K562 (cell line): ENCODE results near the gene EXD2. TPM values are rescaled to one million over a fixed set of nuclear protein-coding genes. Genes with fewer than 3 reads are reported as not detected.

ENCODE experiments used
- CBFB ChIP-seq: sonication (generic); formaldehyde crosslinking; IDR thresholded peaks from 2 replicates; pipeline ENCODE4 v1.4.0; 2020; ENCODE audit warnings: mild to moderate bottlenecking, missing genetic modification reagents
- CBX3 ChIP-seq, 2 experiments: IDR thresholded peaks; 1 replicate in 1 of 2; 2 replicates in 1 of 2; pipeline ENCODE4 v1.6.1; 2012; ENCODE audit warnings: inconsistent platforms in 2 of 2, low read length in 2 of 2, borderline replicate concordance in 1 of 2, control low read depth in 1 of 2
- DIDO1 ChIP-seq: fragments of 450-650 bp; IDR thresholded peaks from 2 replicates; pipeline ENCODE4 v1.6.1; 2016; ENCODE audit warnings: low read depth, missing biosample characterization, missing genetic modification characterization
- FOXJ2 ChIP-seq: fragments of 200-800 bp; sonication (Bioruptor generic); IDR thresholded peaks from 2 replicates; pipeline ENCODE4 v1.6.1; 2016; ENCODE audit warnings: missing genetic modification characterization, missing compliant biosample characterization
- GATAD2B ChIP-seq: fragments of 450-650 bp; IDR thresholded peaks from 2 replicates; pipeline ENCODE4 v1.6.1; 2017; ENCODE audit warnings: mild to moderate bottlenecking, borderline replicate concordance
- GTF2A2 ChIP-seq: IDR thresholded peaks from 2 replicates; pipeline ENCODE4 v1.6.1; 2016; ENCODE audit warnings: mild to moderate bottlenecking, missing genetic modification characterization, missing compliant biosample characterization
- MEIS2 ChIP-seq: fragments of 450-650 bp; IDR thresholded peaks from 2 replicates; pipeline ENCODE4 v1.6.1; 2014; ENCODE audit warnings: mild to moderate bottlenecking; ENCODE audit not compliant: partially characterized antibody
- POLR2H ChIP-seq: IDR thresholded peaks from 2 replicates; pipeline ENCODE4 v1.6.1; 2016; ENCODE audit warnings: missing genetic modification characterization, low read depth, mild to moderate bottlenecking, control low read depth, missing compliant biosample characterization, moderate library complexity
- RAD51 ChIP-seq: fragments of 450-650 bp; IDR thresholded peaks from 2 replicates; pipeline ENCODE4 v1.7.1; 2016; ENCODE audit warnings: low read depth, mild to moderate bottlenecking, borderline replicate concordance
- SMAD1 ChIP-seq: fragments of 150-350 bp; IDR thresholded peaks from 2 replicates; pipeline ENCODE4 v1.6.1; 2014; ENCODE audit warnings: low read length, low read depth; ENCODE audit not compliant: partially characterized antibody
- ZBTB7A ChIP-seq: IDR thresholded peaks from 2 replicates; pipeline ENCODE4 v1.6.1; 2011; ENCODE audit warnings: low read depth, mild to moderate bottlenecking, low read length, moderate library complexity, borderline replicate concordance; ENCODE audit not compliant: control insufficient read depth
- ZNF165 ChIP-seq: fragments of 250-450 bp; sonication (Bioruptor Pico); IDR thresholded peaks from 2 replicates; pipeline ENCODE4 v1.4.0; 2020; ENCODE audit warnings: borderline replicate concordance
- polyA plus RNA-seq, 8 experiments: library from polyadenylated mRNA; depleted of rRNA in 4 of 8; stranded (reverse) in 5 of 8; unstranded in 3 of 8; fragments of >200 nt; fragmentation: Nextera tagmentation in 2 of 8; fragmentation: Illumina TruSeq in 1 of 8; extraction: Ambion mirVana in 2 of 8; extraction: Trizol in 1 of 8; gene quantifications; 2 replicates each; pipeline versions ENCODE4 v1.2.1 to v1.2.3, GENCODE V29; 2011 to 2014; ENCODE audit warnings: inconsistent platforms in 1 of 8, missing spikeins in 1 of 8
- total RNA-seq, 7 experiments: library from RNA; depleted of rRNA in 6 of 7; stranded (reverse); fragments of >200 nt in 6 of 7; fragmentation: Illumina TruSeq in 2 of 7; extraction: Trizol in 2 of 7; gene quantifications; 2 replicates each; pipeline versions ENCODE4 v1.2.1 to v1.2.3, GENCODE V29; 2011 to 2021; ENCODE audit warnings: low replicate concordance in 1 of 7
- TF ChIP-seq, protein P1 (sequence below): sonication (generic); formaldehyde crosslinking; IDR thresholded peaks from 2 replicates; pipeline ENCODE4 v1.8.0; 2022; ENCODE audit warnings: missing genetic modification reagents, mild to moderate bottlenecking, moderate library complexity, borderline replicate concordance
- TF ChIP-seq, protein P2 (sequence below): fragments of 250-450 bp; sonication (Bioruptor Pico); IDR thresholded peaks from 2 replicates; pipeline ENCODE4 v1.4.0; 2020
- TF ChIP-seq, protein P3 (sequence below): fragments of 250-450 bp; sonication (Bioruptor Pico); IDR thresholded peaks from 2 replicates; pipeline ENCODE4 v1.6.1; 2021; ENCODE audit warnings: mild to moderate bottlenecking
- TF ChIP-seq, protein P4 (sequence below): fragments of 250-450 bp; sonication (Bioruptor Pico); IDR thresholded peaks from 2 replicates; pipeline ENCODE4 v1.5.0; 2022; ENCODE audit warnings: mild to moderate bottlenecking

EXD2 gene
- total and polyA plus RNA-seq, 9 of the 15 experiments (the other 6 are each of a cell fraction or from before 2014, with no cell fraction given): 1.6 to 7.5 (median 3.7) TPM

DNA sequence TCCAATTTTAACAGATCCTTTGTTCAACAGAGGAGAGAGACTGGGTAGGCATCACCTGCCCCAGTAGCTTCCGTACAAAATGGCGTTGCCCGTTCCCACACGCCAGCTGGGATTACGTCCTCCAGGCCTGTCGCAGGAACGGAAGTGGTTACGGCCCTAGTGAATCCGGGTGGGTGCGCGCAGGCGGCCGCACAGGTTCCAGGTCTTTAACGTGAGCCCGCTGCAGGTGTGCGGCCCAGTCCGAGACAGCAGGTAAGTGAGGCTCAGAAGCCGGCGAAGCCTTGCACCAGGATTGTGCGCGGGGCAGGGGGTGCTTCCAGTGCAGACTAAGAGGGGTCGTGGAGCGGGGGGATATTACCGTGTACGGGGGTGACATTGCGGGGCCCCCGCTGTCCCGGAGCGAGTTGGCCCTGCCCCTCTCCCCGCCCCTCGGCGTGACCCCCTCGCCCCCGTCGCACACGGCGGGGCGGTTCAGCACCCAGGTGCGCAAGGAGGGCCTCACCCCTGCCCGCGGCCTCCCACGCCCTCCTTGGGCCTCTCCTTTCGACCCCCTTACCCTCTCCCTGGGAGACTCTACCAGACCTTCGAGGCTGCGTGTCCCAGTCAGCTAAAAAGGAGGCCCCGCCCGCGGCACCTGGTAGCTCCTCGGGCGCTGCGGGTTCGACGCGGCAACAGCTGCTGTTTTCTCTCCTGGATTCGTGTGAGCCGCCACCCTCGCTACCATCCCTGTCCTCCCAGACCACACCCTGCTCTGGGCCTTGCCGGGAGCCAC, at the start of gene EXD2 (continued):
- no peak for TF ChIP-seq ZNF165 (CRISPR knock-in tag)
- peak; percentile 82 for TF ChIP-seq ZBTB7A
- 0 out of 2 replicates have a peak, but pooled peaks have one; percentile 17 for TF ChIP-seq GTF2A2 (tag)
- TF ChIP-seq, protein P1, sequence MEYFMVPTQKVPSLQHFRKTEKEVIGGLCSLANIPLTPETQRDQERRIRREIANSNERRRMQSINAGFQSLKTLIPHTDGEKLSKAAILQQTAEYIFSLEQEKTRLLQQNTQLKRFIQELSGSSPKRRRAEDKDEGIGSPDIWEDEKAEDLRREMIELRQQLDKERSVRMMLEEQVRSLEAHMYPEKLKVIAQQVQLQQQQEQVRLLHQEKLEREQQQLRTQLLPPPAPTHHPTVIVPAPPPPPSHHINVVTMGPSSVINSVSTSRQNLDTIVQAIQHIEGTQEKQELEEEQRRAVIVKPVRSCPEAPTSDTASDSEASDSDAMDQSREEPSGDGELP: peak; percentile 98
- TF ChIP-seq MEIS2: peak; percentile 14
- peak in 1 of 2 experiments; percentile 30; a peak in 1 of 3 replicates for TF ChIP-seq CBX3 (IDR thresholded peaks at IDR 0.05; ENCODE audit: borderline replicate concordance in 1 of 2, low read length in 2 of 2)
- TF ChIP-seq, protein P2, sequence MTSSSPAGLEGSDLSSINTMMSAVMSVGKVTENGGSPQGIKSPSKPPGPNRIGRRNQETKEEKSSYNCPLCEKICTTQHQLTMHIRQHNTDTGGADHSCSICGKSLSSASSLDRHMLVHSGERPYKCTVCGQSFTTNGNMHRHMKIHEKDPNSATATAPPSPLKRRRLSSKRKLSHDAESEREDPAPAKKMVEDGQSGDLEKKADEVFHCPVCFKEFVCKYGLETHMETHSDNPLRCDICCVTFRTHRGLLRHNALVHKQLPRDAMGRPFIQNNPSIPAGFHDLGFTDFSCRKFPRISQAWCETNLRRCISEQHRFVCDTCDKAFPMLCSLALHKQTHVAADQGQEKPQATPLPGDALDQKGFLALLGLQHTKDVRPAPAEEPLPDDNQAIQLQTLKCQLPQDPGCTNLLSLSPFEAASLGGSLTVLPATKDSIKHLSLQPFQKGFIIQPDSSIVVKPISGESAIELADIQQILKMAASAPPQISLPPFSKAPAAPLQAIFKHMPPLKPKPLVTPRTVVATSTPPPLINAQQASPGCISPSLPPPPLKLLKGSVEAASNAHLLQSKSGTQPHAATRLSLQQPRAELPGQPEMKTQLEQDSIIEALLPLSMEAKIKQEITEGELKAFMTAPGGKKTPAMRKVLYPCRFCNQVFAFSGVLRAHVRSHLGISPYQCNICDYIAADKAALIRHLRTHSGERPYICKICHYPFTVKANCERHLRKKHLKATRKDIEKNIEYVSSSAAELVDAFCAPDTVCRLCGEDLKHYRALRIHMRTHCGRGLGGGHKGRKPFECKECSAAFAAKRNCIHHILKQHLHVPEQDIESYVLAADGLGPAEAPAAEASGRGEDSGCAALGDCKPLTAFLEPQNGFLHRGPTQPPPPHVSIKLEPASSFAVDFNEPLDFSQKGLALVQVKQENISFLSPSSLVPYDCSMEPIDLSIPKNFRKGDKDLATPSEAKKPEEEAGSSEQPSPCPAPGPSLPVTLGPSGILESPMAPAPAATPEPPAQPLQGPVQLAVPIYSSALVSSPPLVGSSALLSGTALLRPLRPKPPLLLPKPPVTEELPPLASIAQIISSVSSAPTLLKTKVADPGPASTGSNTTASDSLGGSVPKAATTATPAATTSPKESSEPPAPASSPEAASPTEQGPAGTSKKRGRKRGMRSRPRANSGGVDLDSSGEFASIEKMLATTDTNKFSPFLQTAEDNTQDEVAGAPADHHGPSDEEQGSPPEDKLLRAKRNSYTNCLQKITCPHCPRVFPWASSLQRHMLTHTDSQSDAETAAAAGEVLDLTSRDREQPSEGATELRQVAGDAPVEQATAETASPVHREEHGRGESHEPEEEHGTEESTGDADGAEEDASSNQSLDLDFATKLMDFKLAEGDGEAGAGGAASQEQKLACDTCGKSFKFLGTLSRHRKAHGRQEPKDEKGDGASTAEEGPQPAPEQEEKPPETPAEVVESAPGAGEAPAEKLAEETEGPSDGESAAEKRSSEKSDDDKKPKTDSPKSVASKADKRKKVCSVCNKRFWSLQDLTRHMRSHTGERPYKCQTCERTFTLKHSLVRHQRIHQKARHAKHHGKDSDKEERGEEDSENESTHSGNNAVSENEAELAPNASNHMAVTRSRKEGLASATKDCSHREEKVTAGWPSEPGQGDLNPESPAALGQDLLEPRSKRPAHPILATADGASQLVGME (CRISPR knock-in tag): no peak
- TF ChIP-seq, protein P3, sequence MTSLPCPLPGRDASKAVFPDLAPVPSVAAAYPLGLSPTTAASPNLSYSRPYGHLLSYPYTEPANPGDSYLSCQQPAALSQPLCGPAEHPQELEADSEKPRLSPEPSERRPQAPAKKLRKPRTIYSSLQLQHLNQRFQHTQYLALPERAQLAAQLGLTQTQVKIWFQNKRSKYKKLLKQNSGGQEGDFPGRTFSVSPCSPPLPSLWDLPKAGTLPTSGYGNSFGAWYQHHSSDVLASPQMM: no peak
- TF ChIP-seq FOXJ2: no peak
- TF ChIP-seq, protein P4, sequence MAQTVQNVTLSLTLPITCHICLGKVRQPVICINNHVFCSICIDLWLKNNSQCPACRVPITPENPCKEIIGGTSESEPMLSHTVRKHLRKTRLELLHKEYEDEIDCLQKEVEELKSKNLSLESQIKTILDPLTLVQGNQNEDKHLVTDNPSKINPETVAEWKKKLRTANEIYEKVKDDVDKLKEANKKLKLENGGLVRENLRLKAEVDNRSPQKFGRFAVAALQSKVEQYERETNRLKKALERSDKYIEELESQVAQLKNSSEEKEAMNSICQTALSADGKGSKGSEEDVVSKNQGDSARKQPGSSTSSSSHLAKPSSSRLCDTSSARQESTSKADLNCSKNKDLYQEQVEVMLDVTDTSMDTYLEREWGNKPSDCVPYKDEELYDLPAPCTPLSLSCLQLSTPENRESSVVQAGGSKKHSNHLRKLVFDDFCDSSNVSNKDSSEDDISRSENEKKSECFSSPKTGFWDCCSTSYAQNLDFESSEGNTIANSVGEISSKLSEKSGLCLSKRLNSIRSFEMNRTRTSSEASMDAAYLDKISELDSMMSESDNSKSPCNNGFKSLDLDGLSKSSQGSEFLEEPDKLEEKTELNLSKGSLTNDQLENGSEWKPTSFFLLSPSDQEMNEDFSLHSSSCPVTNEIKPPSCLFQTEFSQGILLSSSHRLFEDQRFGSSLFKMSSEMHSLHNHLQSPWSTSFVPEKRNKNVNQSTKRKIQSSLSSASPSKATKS: no peak
- peak; percentile 99 for TF ChIP-seq CBFB (CRISPR knock-in tag)
- TF ChIP-seq POLR2H (tag): peak; percentile 33; the same call in 1 of the 2 replicates
- TF ChIP-seq RAD51: peak; percentile 14; the same call in 1 of the 2 replicates
- TF ChIP-seq DIDO1: peak; percentile 88
- TF ChIP-seq GATAD2B: 0 out of 2 replicates have a peak, but pooled peaks have one; percentile 22
- TF ChIP-seq SMAD1: no peak
